GM21737 (cell line): ENCODE data around the gene C1QL4.

ENCODE experiments used
- ATAC-seq: cut with Tn5 transposase; IDR thresholded peaks from one replicate; pipeline ENCODE4 v1.9.1; 2021; ENCODE audit warnings: mild to moderate bottlenecking, moderate library complexity; ENCODE audit not compliant: unreplicated experiment

Gene C1QL4

DNA sequence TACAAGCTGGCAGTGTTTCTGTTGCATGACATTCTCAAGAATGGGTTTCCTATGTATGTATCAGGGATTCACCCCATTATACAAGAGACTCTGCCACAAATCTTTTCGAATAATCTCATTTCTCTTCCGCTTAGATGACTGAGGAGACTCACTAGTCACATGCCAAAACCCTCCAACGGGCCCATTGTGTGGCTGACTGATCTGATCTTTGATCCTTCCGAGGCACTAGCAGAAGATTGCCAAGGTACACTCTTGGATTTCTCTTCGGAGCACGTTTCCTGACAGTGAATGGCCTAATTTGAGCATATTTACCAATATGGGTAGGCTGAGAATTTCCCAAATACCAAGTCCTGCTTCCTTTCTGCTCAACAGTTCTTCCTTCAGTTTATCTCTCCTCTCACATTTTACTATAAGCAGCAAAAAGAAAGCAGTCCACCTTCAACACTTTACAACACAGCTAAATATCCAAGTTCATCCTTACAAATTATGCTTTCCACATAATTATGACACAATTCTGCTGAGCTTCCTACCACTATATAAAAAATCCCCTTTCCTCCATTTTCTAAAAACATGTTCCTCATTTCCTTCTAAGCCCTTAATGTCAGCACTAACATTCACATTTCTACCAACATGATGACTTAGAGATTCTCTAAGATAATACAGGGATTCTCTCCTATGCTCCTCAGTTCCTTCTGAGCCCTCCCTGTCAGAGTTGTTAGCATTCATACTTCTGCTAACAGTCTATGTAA lies 31.1 kb downstream of the C1QL4 start:
- no peak for ATAC-seq

DNA sequence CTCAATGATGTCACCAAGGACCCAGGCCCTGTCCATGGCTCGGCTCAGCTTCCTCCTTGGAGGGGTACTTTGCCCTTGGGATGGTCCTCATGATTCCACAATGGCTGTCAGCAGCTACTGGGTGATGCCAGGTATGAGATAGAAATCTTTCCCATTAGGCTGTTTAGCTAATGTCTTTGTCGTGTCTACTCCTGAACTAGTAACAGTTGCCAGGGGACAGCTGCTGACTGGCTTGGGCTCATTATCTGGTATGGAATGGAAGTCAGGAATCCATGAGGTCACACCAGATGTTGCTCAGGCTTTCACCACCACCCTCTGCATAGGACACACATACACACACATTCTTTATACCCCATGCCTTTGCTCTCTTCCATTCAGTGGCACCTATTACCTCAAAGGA lies 32.8 kb downstream of the C1QL4 start:
- no peak for ATAC-seq

DNA sequence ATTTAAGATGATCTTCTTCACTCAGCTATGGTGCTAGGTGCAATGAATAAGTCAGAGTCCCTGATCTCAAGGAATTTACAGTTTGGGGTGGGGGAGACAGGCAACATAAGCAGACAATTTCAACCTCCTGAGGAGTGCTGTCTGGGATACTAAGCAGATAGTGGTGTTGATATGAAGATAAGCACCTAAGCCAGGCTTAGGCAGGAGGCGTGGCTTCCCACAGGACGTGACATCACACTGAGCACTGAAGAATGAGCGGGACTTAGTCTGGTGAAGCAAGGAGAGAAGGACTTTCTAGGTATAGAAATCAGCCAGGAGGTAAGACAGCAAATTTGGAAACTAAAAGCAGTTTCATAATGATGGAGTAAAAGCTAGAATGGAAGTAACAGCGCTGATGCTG lies 35.2 kb downstream of the C1QL4 start:
- no peak for ATAC-seq

DNA sequence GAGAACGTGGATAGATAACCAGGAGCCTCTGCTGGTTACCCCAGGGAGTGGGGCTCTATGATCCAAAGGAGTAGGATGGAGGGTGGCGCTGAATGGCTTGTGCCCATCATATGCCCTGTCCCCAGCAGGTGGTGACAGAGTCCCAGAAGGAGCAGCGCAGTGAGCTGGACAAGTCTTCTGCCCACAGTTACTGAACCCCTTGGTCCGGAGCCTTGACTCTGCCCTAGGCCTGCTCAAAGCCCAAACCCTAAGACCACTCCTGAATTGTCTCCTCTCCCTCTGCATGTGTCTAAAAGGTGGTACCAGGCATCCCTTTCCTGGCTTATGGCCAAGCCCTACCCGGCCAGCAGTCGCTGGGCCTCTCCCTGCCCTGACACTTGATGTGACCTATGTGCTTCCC lies 38.8 kb downstream of the C1QL4 start:
- no peak for ATAC-seq

DNA sequence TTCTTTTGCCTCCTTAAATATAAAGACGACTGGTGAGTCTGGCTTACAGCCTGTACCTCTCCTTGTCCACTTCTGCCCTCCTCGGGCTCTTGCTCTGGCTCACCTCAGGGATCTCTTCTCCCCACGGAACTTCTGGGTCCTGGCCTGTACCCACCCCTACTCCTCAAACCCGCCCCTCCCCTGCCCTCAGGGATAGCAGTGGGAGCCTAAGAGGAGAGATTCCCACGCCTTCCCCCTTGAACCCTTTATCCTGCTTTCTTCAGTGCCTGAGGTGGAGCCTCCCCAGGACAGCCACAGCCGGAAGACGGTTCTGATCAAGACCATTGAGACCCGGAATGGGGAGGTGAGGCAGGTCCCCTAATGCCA lies 39.3 kb downstream of the C1QL4 start:
- no peak for ATAC-seq

DNA sequence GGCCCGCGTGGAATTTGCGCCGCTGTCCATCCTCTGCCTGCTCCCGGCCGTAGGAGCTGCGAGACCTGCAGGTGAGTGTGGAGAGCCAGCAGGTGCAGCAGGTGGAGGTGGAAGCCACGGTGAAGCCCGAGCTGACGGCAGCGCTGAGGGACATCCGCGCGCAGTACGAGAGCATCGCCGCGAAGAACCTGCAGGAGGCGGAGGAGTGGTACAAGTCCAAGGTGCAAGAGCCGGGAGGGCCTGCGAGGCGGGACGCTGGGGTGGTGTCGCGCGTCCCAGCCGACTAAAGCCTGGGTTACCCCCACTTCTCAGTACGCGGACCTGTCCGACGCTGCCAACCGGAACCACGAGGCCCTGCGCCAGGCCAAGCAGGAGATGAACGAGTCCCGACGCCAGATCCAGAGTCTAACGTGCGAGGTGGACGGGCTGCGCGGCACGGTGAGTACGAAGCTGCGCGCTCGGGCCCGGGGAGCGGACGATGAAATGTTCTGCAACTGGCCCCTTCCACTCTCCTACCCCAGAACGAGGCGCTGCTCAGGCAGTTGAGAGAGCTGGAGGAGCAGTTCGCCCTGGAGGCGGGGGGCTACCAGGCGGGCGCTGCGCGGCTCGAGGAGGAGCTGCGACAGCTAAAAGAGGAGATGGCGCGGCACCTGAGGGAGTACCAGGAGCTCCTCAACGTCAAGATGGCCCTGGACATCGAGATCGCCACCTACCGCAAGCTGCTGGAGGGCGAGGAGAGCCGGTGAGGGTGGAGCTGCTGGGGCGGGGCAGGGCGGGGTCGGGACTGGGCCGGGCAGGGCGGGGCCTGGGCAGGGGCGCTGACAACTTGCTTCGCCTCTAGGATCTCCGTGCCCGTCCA lies 39.9 kb downstream of the C1QL4 start:
- ATAC-seq, result no peak

DNA sequence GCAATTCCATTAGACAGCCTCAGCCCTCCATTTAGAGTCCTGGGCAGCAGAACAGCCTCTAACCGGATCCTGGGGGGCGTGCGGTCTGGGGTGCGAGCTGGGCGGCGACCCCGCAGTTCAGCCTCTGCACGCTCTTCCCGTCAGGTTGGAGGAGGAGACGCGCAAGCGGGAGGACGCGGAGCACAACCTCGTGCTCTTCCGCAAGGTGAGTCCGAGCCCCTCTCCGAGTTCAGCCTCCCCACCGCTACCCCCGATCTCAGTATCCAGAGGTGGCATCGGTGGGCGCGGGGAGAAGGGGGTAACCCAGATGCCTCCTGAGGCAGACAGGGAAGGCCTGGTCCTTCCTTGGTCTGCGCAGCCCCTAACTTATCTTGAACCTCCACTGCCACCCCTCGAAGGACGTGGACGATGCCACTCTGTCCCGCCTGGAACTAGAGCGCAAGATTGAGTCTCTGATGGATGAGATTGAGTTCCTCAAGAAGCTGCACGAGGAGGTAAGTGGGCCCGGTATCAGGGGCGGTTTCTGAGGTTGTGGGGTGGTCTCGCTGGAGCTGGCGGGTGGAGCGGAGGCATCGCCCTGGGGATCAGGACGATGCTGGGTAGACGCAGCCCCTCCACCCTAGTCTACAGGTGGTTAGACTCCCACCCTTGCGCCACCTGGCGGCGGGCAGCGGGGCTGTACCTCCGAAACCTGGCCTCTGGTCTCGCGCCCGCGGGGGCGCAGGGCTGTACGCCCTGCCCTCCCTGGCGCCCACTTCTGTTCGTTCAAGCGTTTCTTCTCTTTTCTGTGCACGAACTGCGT lies 40.8 kb downstream of the C1QL4 start:
- no peak for ATAC-seq

DNA sequence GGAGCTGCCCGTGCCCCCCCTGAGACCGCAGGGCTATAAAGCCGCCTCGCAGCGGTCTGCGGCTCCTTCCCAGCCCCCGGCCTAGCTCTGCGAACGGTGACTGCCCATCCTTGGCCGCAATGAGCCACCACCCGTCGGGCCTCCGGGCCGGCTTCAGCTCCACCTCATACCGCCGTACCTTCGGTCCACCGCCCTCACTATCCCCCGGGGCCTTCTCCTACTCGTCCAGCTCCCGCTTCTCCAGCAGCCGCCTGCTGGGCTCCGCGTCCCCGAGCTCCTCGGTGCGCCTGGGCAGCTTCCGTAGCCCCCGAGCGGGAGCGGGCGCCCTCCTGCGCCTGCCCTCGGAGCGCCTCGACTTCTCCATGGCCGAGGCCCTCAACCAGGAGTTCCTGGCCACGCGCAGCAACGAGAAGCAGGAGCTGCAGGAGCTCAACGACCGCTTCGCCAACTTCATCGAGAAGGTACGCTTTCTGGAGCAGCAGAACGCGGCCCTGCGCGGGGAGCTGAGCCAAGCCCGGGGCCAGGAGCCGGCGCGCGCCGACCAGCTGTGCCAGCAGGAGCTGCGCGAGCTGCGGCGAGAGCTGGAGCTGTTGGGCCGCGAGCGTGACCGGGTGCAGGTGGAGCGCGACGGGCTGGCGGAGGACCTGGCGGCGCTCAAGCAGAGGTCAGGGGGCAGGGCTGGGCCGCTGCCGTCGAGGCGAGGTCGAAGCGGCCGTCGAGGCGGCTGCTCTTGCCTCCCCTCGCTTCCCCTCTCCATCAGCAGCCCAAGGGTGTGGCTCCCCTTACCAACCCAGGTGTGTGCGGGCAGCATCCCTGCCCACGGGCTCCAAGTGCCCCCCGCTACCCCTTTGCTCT lies 41.7 kb downstream of the C1QL4 start, which contains the start of gene PRPH:
TSS of gene PRPH (plus strand) at position 66 of the 855 bp plus-strand sequence. CDS start at position 120, 54 bp downstream.
- no peak for ATAC-seq

DNA sequence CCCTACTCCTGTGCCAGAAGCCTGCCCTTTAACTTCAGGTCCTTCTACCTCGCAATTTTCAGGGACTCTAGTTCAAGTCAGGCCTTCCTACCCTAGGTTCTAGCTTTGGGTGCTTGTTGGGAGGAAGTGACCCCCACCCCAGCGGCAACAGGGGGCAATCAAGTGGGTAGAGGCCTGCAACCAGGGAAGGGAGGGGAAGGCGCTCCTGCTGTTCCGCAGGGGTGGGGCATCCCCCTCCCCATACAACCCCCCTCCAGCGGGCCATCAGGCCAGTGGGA lies 42.2 kb downstream of the C1QL4 start:
- ATAC-seq, result no peak

DNA sequence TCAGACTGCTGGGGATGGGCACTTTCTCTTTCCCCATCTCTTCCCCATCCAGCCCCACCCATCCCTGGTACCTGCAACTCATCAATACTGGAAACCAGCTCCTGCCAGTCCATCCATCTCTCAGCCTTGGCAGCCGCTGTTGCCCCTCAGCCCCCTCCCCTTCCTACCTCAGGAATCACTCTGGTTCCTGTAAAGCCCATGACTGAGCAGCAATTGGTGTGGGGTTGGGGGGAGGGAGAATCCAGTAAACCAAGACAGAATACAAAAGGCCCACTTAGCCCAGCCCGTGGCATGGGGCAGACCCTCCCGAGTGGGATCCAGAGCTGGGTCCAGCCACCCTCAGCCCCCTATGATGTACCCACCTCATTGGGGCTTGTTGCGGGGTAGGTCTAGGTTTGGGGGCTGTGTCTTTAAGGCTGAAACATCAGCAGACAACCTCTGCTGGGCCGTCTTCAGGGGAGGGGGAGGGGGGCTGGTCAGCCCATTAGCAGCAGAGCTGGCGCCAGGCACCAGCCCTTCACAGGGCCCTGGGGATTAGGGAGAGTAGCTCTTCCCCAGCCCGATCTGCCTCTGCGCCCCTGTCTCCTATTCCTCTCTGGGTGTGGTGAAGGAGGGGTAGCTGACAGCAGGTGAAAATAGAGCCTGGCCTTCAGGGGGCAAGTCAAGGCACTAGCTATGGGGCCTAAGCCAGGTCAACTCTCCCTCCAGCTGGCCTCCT lies 42.7 kb downstream of the C1QL4 start:
- ATAC-seq, result no peak

DNA sequence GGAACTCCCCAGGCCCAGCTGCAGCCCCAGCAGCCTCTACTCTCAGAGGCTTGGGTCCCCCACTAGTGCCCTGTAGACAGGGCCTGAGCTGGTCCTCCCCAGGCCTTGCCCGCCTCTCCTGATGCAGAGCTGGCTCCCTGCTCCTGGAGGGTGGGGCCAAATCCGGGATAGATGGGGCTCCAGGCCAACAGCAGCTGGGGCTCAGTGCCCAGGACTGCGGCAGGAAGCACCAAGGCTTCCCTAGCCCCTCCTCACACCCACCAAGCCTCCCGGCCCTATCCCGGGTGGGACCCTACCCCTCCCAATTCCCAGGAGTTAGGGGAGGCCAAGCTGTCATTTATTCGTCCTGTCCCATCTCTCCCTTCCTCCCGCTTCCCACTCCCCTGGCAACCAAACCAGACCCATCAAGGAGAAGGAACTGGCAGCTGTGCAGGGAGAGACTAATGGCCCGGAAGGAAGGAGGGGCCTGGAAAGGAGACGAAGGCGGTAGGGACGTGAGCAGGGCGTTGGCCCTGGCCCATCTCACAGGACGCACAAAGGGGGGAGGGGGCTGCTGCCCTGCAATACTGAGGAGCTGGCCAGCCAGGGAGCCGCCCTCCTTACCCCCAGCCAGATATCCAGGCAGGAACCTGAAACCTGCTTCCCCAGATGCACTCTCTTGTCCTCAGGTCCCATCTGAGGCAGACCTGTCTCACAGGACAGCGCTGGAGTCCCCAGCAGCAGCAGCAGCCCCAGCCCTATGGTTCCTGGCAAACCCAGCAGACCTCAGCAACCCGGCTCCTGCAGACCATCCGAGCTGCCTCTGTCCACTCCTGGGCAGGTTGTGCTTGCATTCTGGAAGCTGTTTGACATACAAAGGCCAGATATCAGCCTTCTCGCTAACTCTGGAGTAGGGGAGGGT lies 43.7 kb downstream of the C1QL4 start:
- no peak for ATAC-seq

DNA sequence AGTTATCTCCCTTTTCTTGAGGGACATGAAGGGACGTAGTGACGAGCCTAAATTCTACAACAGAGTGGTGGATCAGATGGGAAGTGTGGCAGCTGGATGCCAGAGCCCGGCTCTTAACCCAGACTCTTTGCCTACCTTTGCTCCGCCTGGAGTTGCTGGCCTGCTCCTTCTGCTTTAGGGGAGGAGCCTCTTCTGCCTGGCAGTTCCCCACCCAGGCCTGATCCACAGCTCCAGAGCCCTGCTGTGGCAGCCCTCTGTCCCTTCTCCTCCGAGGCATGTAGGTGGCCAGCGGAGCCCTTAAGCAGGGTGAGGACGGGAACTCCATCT lies 44.3 kb downstream of the C1QL4 start:
- ATAC-seq, result no peak

DNA sequence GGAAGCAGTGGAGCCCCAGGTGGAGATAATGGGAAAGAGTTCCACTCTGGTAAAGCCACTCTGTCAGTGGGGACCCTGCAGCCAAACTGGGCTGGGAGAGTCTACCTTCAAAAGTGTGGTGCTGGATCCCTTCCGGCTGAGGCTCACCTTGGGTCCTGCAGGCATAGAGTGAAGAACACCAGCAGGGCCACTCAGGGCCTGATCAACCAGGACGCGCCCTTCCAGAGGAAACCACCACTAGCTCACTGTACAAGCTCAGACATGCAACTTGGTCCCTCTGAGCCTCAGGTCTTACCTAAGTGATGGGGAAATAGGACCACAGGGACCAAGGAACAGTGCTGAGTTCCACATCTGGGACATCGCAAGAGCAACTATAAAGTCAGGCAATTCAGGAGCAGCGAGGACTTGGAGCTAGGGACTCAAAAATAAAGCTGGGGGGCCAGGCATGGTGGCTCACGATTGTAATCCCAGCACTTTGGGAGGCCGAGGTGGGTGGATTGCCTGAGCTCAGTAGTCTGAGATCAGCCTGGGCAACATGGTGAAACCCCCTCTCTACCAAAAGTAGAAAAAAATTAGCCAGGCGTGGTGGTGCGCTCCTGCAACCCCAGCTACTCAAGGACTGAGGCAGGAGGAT lies 47.9 kb downstream of the C1QL4 start:
- ATAC-seq, result no peak

DNA sequence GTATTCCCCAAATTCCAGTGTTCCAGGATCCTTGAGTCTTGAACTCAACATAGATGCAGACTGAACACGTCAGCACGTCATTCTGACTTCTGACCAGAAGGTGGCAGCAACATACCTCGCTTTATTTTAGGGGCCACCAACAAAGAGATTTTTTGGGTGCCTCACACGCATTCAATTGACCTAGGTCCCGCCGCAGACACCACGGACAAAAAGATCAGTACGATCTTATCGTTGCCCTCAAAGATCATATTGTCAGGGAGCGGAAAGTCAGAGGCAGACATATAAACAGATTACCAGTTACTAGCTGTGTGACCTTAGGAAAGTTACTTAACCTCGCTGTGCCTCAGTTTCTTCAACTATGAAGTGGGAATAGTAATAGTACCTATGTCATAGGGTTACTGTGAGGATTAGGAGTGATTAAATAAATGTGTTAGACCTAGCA lies 48.6 kb downstream of the C1QL4 start:
- ATAC-seq, result no peak

DNA sequence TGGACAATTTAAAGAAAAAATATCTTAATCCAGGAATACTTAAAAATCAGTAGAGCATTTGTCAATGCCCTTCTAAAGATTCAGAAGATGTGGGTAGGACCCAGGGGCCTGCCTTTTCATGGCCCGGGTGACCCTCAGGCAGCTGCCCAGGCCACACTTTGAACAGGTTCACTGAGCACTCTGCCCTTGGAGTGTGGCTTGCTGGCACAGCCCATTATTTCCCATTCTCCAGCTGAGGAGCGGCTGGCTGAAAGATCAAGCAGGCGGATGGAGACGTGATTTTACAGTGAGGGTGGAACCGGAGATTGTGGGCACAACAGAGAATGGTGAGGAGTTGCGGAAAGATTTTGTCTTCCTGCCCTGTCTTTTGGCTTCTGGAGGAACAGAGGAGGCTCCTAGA lies 49.1 kb downstream of the C1QL4 start:
- no peak for ATAC-seq

DNA sequence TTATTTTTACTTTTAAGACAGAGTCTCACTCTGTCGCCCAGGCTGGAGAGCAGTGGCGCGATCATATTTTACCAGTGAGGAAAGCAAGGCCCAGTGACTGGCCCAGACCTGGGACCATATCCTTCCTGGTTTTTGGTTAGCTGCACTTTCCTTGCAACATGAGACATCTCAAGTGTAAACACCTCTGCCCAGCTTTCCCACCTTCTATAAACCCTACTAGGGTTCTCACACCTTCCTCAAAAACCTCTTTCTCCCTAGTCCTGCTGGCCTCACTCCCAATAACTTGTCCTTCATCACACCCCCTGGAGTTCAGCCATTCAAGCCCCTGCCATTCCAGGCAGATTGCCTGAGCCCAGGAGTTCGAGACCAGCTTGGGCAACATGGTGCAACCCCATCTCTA lies 52.3 kb downstream of the C1QL4 start:
- no peak for ATAC-seq

DNA sequence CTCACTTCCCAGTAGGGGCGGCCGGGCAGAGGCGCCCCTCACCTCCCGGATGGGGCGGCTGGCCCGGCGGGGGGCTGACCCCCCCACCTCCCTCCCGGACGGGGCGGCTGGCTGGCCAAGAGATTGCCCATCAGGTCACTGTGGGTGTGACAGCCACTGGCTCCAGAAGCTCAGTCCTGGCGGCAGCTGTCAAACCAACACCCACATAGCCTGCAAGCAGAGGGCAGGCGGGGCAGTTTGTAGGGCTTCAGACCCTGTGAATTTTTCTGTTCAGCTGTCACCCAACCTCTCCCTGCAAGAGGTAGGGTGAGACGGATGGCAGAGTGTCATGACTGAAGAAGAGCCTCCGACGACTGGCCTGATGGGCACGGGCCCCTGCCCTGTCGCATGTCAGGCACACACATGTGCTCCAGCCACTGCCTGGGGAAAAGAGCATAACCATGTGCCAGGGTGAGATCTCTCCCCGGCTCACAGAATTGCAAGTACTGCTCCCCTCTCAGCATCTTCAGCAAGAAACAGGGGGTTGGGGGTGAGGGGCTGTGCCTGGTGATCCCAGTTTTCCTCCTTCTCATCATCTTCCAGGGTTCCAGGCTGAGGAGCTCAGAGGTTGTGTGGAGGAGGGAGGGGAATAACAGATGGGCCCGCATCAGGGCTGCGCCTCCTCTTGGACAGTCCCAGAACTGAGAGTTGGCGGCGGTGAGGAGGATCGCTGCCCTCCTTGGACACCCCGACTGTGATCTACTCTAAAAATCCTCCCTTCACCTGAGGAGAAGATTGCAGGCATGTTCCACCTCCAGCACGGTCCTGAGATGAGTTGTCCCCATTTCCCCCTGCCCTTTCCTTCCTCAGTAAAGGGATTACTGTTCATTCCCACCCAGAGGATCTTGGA lies 53.2 kb downstream of the C1QL4 start:
- ATAC-seq, result no peak
